HG03135 (cell line): Measurements from ENCODE around the gene COX7A2L.
"Not testable (repeated sequence)": the region's sequence is repeated elsewhere in the genome, so short reads cannot be mapped to it uniquely, and the experiment has no call there.

Source experiments
- ATAC-seq: cut with Tn5 transposase; IDR thresholded peaks from one replicate; pipeline ENCODE4 v1.9.1; 2021; ENCODE audit warnings: mild to moderate bottlenecking, moderate library complexity; ENCODE audit not compliant: unreplicated experiment

COX7A2L gene

GRCh38 chr2:42340045-42340937, 20.7 kb downstream of the COX7A2L start:
- no peak for ATAC-seq

- no peak for ATAC-seq
These were observed 21.7 kb downstream of the COX7A2L start for GRCh38 chr2:42339191-42339912.

- no peak for ATAC-seq
These were observed 22.3 kb downstream of the COX7A2L start for GRCh38 chr2:42338567-42339190.

GRCh38 chr2:42337846-42338566, 23.0 kb downstream of the COX7A2L start:
- no peak for ATAC-seq

- no peak for ATAC-seq
These were observed 23.6 kb downstream of the COX7A2L start for GRCh38 chr2:42337356-42337820.

GRCh38 chr2:42336361-42336965, 24.6 kb downstream of the COX7A2L start:
- no peak for ATAC-seq

- no peak for ATAC-seq
These were observed 25.4 kb downstream of the COX7A2L start for GRCh38 chr2:42335514-42336104.

GRCh38 chr2:42334865-42335264, 26.2 kb downstream of the COX7A2L start:
- ATAC-seq, result not testable (repeated sequence)

- ATAC-seq, result no peak
These were observed 26.8 kb downstream of the COX7A2L start for GRCh38 chr2:42334220-42334619.

- ATAC-seq, result no peak
These were observed 27.4 kb downstream of the COX7A2L start for GRCh38 chr2:42333579-42333978.

- no peak for ATAC-seq
These were observed 28.4 kb downstream of the COX7A2L start for GRCh38 chr2:42332575-42332974.

GRCh38 chr2:42331569-42332284, 29.3 kb downstream of the COX7A2L start:
- no peak for ATAC-seq

- ATAC-seq, result no peak
These were observed 31.3 kb downstream of the COX7A2L start for GRCh38 chr2:42329736-42330135.

- no peak for ATAC-seq
These were observed 32.1 kb downstream of the COX7A2L start for GRCh38 chr2:42328923-42329322.

GRCh38 chr2:42328148-42328833, 32.7 kb downstream of the COX7A2L start:
- ATAC-seq, result no peak

GRCh38 chr2:42327125-42327524, 33.9 kb downstream of the COX7A2L start:
- ATAC-seq, result no peak

- no peak for ATAC-seq
These were observed 35.4 kb downstream of the COX7A2L start for GRCh38 chr2:42325609-42326008.

- ATAC-seq, result no peak
These were observed 36.1 kb downstream of the COX7A2L start for GRCh38 chr2:42324949-42325348.

- no peak for ATAC-seq
These were observed 36.8 kb downstream of the COX7A2L start for GRCh38 chr2:42324244-42324643.
